HL-60 (cell line): ENCODE measurements around the gene TRIO.

Experiments used
- TF ChIP-seq, protein P1 (sequence below): IDR thresholded peaks from one replicate; pipeline ENCODE4 v1.5.1; 2011; ENCODE audit warnings: low read length, control low read depth, inconsistent platforms; ENCODE audit not compliant: insufficient read depth
- TF ChIP-seq, protein P2 (sequence below): IDR thresholded peaks from 2 replicates; pipeline ENCODE4 v1.6.1; 2012; ENCODE audit warnings: low read depth; ENCODE audit not compliant: insufficient replicate concordance

- TF ChIP-seq, protein P1, sequence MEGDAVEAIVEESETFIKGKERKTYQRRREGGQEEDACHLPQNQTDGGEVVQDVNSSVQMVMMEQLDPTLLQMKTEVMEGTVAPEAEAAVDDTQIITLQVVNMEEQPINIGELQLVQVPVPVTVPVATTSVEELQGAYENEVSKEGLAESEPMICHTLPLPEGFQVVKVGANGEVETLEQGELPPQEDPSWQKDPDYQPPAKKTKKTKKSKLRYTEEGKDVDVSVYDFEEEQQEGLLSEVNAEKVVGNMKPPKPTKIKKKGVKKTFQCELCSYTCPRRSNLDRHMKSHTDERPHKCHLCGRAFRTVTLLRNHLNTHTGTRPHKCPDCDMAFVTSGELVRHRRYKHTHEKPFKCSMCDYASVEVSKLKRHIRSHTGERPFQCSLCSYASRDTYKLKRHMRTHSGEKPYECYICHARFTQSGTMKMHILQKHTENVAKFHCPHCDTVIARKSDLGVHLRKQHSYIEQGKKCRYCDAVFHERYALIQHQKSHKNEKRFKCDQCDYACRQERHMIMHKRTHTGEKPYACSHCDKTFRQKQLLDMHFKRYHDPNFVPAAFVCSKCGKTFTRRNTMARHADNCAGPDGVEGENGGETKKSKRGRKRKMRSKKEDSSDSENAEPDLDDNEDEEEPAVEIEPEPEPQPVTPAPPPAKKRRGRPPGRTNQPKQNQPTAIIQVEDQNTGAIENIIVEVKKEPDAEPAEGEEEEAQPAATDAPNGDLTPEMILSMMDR, result no peak
- TF ChIP-seq, protein P2, sequence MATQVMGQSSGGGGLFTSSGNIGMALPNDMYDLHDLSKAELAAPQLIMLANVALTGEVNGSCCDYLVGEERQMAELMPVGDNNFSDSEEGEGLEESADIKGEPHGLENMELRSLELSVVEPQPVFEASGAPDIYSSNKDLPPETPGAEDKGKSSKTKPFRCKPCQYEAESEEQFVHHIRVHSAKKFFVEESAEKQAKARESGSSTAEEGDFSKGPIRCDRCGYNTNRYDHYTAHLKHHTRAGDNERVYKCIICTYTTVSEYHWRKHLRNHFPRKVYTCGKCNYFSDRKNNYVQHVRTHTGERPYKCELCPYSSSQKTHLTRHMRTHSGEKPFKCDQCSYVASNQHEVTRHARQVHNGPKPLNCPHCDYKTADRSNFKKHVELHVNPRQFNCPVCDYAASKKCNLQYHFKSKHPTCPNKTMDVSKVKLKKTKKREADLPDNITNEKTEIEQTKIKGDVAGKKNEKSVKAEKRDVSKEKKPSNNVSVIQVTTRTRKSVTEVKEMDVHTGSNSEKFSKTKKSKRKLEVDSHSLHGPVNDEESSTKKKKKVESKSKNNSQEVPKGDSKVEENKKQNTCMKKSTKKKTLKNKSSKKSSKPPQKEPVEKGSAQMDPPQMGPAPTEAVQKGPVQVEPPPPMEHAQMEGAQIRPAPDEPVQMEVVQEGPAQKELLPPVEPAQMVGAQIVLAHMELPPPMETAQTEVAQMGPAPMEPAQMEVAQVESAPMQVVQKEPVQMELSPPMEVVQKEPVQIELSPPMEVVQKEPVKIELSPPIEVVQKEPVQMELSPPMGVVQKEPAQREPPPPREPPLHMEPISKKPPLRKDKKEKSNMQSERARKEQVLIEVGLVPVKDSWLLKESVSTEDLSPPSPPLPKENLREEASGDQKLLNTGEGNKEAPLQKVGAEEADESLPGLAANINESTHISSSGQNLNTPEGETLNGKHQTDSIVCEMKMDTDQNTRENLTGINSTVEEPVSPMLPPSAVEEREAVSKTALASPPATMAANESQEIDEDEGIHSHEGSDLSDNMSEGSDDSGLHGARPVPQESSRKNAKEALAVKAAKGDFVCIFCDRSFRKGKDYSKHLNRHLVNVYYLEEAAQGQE, result no peak
These were observed 205.9 kb downstream of the TRIO start for GRCh38 chr5:14349029-14349428.
